ENCODE results near the gene CALML3. TPM values are rescaled to one million over a fixed set of nuclear protein-coding genes. Genes with fewer than 3 reads are reported as not detected.

The CALML3 gene
- total RNA-seq, 1 donor from 2014 or later, result not detected

DNA sequence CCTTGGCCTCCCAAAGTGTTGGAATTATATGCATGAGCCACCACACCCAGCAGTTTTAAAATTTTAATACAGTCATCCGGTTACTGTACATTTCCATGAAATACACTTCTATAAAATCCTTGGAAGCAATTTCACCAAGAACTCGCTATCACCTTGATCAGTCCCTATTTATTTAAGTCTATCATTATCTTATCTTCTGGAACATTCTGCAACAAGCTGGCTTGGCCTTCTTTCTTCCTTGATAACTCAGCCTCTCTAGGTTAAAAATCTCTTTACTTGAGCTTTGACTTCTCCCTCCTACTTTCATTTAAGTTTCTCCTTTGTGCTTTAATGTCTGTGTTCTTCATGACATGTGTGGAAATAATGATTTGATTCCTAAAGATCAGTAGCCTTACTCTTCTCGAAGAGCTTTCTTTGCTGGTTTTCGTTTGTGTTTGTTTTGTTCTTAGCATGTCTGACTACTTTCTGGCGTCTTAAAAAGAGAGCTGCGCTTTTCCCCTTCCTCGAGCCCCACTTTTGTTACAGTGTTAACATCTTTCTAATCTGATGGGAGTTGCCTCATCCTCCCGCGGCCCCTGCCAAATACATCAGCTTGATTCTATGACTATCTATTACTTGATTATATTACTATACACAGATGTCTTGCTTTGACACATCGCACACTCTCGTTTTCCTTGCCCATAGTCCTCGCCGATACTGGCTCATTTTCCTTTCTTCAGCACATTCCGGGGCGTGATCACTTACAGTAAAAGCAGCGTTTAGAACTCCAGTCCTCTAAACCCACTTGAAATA, 14.3 kb upstream of the CALML3 start:
- TF ChIP-seq CTCF (conservative IDR thresholded peaks at IDR 0.05), result no peak
- H3K4me1 Mint-ChIP-seq (ENCODE audit: unreplicated experiment), result peaks cover 39% of the 10 kb centered on the region
- no peaks in the 10 kb centered on the region for H3K9me3 Mint-ChIP-seq
- no peak overlapping the region for H3K4me3 Mint-ChIP-seq
- DNase-seq (ENCODE audit: extremely low spot score, unreplicated experiment), result no peak
- H3K36me3 Mint-ChIP-seq, result no peaks in the 10 kb centered on the region
- peak overlapping the region; percentile 37 for H3K27ac Mint-ChIP-seq
- no peaks in the 10 kb centered on the region for H3K27me3 Mint-ChIP-seq

DNA sequence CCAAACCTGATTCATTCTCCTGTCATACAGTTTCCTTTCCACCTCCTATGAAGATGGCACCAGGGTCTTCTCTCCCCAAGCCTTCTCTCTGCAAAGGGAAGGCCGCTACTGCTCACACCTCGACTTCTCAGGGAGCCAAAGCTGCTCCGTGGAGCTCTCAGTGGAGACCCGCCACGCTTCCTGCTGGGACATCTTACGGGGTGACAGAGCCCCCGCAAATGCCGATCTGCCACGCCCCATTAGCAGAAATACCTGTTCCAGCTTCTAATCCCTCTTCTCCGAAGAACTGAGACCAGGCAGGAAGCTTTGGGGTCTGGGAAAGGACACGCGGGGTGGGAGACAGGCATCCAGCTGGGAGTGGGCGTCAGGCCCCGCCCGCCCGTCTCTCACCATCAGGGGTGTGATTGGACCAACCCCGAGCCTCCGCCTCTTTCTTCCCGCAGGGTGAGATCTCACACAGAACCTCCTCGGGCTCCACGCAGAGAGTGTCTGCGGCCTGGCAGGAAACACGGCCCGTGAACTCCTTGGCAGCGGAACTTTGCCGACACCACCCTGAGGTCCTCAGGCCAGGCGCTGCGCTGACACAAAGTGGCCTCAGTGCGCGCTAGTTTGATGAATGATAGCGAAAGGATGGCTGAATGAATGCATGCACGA, 13.4 kb upstream of the CALML3 start:
- no peaks in the 10 kb centered on the region for H3K27me3 Mint-ChIP-seq
- peaks cover 38% of the 10 kb centered on the region for H3K4me1 Mint-ChIP-seq (ENCODE audit: unreplicated experiment)

GRCh38 chr10:5511885-5512280, 12.9 kb upstream of the CALML3 start:
- no peak for DNase-seq (ENCODE audit: extremely low spot score, unreplicated experiment)
- no peaks in the 10 kb centered on the region for H3K27me3 Mint-ChIP-seq
- H3K9me3 Mint-ChIP-seq, result peaks cover 4% of the 10 kb centered on the region
- peaks cover 38% of the 10 kb centered on the region for H3K4me1 Mint-ChIP-seq (ENCODE audit: unreplicated experiment)
- no peak for TF ChIP-seq CTCF (conservative IDR thresholded peaks at IDR 0.05)
- H3K4me3 Mint-ChIP-seq, result no peak overlapping the region
- H3K27ac Mint-ChIP-seq, result no peak overlapping the region
- no peaks in the 10 kb centered on the region for H3K36me3 Mint-ChIP-seq

More for the DNA sequence above, 13.4 kb upstream of the CALML3 start:
- no peak for TF ChIP-seq CTCF (conservative IDR thresholded peaks at IDR 0.05)
- DNase-seq (ENCODE audit: extremely low spot score, unreplicated experiment), result no peak
- Mint-ChIP-seq H3K4me3 (no peak overlapping the region), H3K36me3 (no peaks in the 10 kb centered on the region), H3K27ac (no peak overlapping the region), H3K9me3 (peaks cover 2% of the 10 kb centered on the region)

DNA sequence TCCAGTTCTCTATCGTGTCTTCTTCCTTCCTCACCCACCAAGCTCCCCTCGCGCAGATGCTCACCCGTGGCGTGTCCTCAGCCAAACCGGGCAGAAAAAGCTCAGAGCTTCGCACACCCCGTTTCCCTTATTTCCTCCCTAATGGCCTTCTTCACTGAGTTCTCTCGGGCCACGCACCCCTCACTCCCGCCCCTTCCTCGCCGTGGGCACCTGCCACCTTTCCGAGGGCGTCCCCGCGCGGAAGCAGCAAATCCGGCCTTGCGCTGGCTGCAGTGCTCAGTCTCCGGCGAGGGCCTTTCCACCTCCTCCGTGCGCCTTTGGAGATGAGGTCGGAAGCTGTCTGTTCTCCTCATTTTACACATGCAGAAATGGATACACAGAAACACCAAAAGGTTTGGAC, 12.4 kb upstream of the CALML3 start:
- peaks cover 4% of the 10 kb centered on the region for H3K9me3 Mint-ChIP-seq
- no peak for DNase-seq (ENCODE audit: extremely low spot score, unreplicated experiment)
- TF ChIP-seq CTCF (conservative IDR thresholded peaks at IDR 0.05), result no peak
- peaks cover 38% of the 10 kb centered on the region for H3K4me1 Mint-ChIP-seq (ENCODE audit: unreplicated experiment)
- no peaks in the 10 kb centered on the region for H3K27me3 Mint-ChIP-seq
- no peaks in the 10 kb centered on the region for H3K36me3 Mint-ChIP-seq
- no peak overlapping the region for H3K4me3 Mint-ChIP-seq
- no peak overlapping the region for H3K27ac Mint-ChIP-seq

DNA sequence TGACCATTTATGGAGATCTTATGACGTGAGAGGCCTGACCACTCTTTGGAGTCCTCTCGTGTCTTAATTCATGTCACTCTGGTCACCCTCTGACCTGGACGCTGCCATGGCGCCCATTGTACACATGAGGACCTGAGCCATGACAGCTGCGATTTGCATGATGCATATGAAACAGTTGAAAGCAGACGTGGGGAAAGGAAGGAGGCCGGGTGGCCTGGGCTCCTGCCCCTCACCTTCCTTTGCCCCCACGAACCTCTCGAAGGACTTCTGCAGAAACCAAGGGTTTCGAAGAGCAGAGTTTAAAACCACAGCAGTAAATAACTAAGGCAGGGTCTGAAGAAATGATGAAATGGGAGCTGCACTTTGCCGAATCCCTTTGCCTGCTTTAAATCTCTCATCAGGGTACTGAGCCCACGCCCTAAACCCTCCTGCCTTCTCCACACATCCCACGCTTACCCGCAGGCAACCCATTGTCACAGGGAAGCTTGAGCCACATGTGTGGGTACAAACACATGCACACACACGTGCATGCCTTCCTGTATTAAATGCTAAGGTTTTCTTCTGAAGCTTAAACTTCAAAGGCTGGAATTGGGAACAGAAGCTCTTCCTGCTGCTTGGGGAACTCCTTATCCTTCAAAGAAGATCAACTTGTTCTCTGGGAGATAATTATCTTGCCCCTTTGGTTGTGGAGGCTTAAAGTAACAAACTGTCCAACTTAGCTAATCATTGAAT, 11.7 kb upstream of the CALML3 start:
- TF ChIP-seq CTCF (conservative IDR thresholded peaks at IDR 0.05), result no peak
- no peak overlapping the region for H3K4me3 Mint-ChIP-seq
- H3K27ac Mint-ChIP-seq, result no peak overlapping the region

More for the DNA sequence above, 11.7 kb upstream of the CALML3 start:
- Mint-ChIP-seq H3K27me3 (no peaks in the 10 kb centered on the region), H3K36me3 (no peaks in the 10 kb centered on the region), H3K9me3 (peaks cover 4% of the 10 kb centered on the region), H3K4me1 (ENCODE audit: unreplicated experiment) (peaks cover 39% of the 10 kb centered on the region)
- no peak for DNase-seq (ENCODE audit: extremely low spot score, unreplicated experiment)
